SK-N-SH (cell line): ENCODE measurements around the gene TP53AIP1. TPM values are rescaled to one million over a fixed set of nuclear protein-coding genes. Genes with fewer than 3 reads are reported as not detected.

Experiments
- CTCF ChIA-PET: fragments of 300-600, 350-600 bp; formaldehyde crosslinking; extraction: SDS; loops from one replicate; lab custom pipeline; 2021; lab: Yijun Ruan, JAX
- POLR2A ChIA-PET: fragments of 350-600 bp; sonication (Branson Sonifier 250); formaldehyde crosslinking; extraction: SDS; loops from one replicate; lab custom pipeline; 2020; ENCODE audit warnings: antibody characterized with exemption, inconsistent platforms; lab: Yijun Ruan, JAX
- DNase-seq: peaks from one replicate; pipeline ENCODE4 v3.0.0; 2012
- H2AFZ ChIP-seq: fragments of 200-600 bp; sonication (generic); 2 replicates; pipeline ENCODE4 v1.8.1; 2016; ENCODE audit warnings: antibody characterized with exemption, mild to moderate bottlenecking, low read depth
- H3F3A ChIP-seq: fragments of 200-600 bp; sonication (generic); replicated peaks from 2 replicates; pipeline ENCODE3; 2016; ENCODE audit warnings: antibody characterized with exemption, mild to moderate bottlenecking; ENCODE audit not compliant: insufficient read depth
- H3K27ac ChIP-seq, 2 experiments: fragments of 200-500 bp in 1 of 2; fragments of 200-600 bp in 1 of 2; sonication (Bioruptor generic) in 1 of 2; sonication (generic), shearing (Covaris generic) in 1 of 2; 2 replicates each; pipeline versions ENCODE4 v1.5.1 to v1.6.1; 2014 to 2016; ENCODE audit warnings: low read depth in 2 of 2, inconsistent platforms in 1 of 2, low read length in 1 of 2, mild to moderate bottlenecking in 1 of 2, mixed read lengths in 1 of 2
- H3K27me3 ChIP-seq: fragments of 200-600 bp; sonication (generic), shearing (Covaris generic); 2 replicates; pipeline ENCODE4 v1.6.1; 2016; ENCODE audit warnings: mixed run types; ENCODE audit not compliant: insufficient read depth
- H3K36me3 ChIP-seq, 2 experiments: fragments of 200-500 bp in 1 of 2; fragments of 200-600 bp in 1 of 2; sonication (Bioruptor generic) in 1 of 2; sonication (generic) in 1 of 2; replicated peaks in 1 of 2; 2 replicates each; pipeline versions ENCODE3 to v1.5.1; 2014 to 2016; ENCODE audit warnings: low read length in 1 of 2, mild to moderate bottlenecking in 1 of 2; ENCODE audit not compliant: insufficient read depth in 2 of 2, control insufficient read depth in 1 of 2
- H3K4me1 ChIP-seq, 2 experiments: fragments of 200-500 bp in 1 of 2; fragments of 200-600 bp in 1 of 2; sonication (Bioruptor generic) in 1 of 2; sonication (generic), shearing (Covaris generic) in 1 of 2; 2 replicates each; pipeline versions ENCODE4 v1.5.1 to v1.6.1; 2014 to 2016; ENCODE audit warnings: low read depth in 1 of 2, low read length in 1 of 2, mixed run types in 1 of 2; ENCODE audit not compliant: insufficient read depth in 2 of 2, control insufficient read depth in 1 of 2
- H3K4me2 ChIP-seq: fragments of 200-600 bp; sonication (generic), shearing (Covaris generic); 2 replicates; pipeline ENCODE4 v1.6.1; 2017; ENCODE audit warnings: mixed run types
- H3K4me3 ChIP-seq, 2 experiments: fragments of 200-500 bp in 1 of 2; fragments of 200-600 bp in 1 of 2; sonication (Bioruptor generic) in 1 of 2; sonication (generic), shearing (Covaris generic) in 1 of 2; 2 replicates each; pipeline versions ENCODE4 v1.5.1 to v1.8.1; 2014 to 2016; ENCODE audit warnings: low read depth in 2 of 2, inconsistent platforms in 1 of 2, low read length in 1 of 2, mild to moderate bottlenecking in 1 of 2, mixed read lengths in 1 of 2, moderate library complexity in 1 of 2
- H3K79me2 ChIP-seq: fragments of 200-600 bp; sonication (generic); 2 replicates; pipeline ENCODE4 v1.8.1; 2017; ENCODE audit warnings: mild to moderate bottlenecking; ENCODE audit not compliant: insufficient read depth
- H3K9ac ChIP-seq: fragments of 200-600 bp; sonication (generic); 2 replicates; pipeline ENCODE4 v1.6.1; 2017; ENCODE audit warnings: mixed run types
- H3K9me2 ChIP-seq: fragments of 200-600 bp; sonication (generic); 2 replicates; pipeline ENCODE4 v1.6.1; 2017; ENCODE audit warnings: mixed run types
- H3K9me3 ChIP-seq: fragments of 200-600 bp; sonication (generic); 2 replicates; pipeline ENCODE4 v1.6.1; 2017; ENCODE audit warnings: mixed run types, mild to moderate bottlenecking, moderate library complexity
- H4K20me1 ChIP-seq: fragments of 200-600 bp; sonication (generic); 2 replicates; pipeline ENCODE4 v1.6.1; 2017; ENCODE audit warnings: mild to moderate bottlenecking, mixed run types; ENCODE audit not compliant: insufficient read depth
- ELF1 ChIP-seq: IDR thresholded peaks from 2 replicates; pipeline ENCODE4 v1.4.0; 2012
- EP300 ChIP-seq, 2 experiments: IDR thresholded peaks; 2 replicates each; pipeline versions ENCODE4 v1.4.0 to v1.6.1; 2012; ENCODE audit warnings: borderline replicate concordance in 1 of 2, low read depth in 1 of 2, low read length in 1 of 2
- FOSL2 ChIP-seq: IDR thresholded peaks from 2 replicates; pipeline ENCODE4 v1.4.0; 2012; ENCODE audit warnings: low read depth, mild to moderate bottlenecking, moderate library complexity, borderline replicate concordance
- FOXJ3 ChIP-seq: sonication (generic); formaldehyde crosslinking; IDR thresholded peaks from 2 replicates; pipeline ENCODE4 v1.5.1; 2020; ENCODE audit warnings: mild to moderate bottlenecking, missing genetic modification reagents
- IRF3 ChIP-seq: fragments of 150-350 bp; IDR thresholded peaks from 2 replicates; pipeline ENCODE4 v1.6.1; 2016; ENCODE audit warnings: mild to moderate bottlenecking, low read depth, low read length
- JUND ChIP-seq: IDR thresholded peaks from 2 replicates; pipeline ENCODE4 v1.4.0; 2012
- MAX ChIP-seq: IDR thresholded peaks from 2 replicates; pipeline ENCODE4 v1.4.0; 2012; ENCODE audit warnings: low read depth
- NFIC ChIP-seq: IDR thresholded peaks from 2 replicates; pipeline ENCODE4 v1.4.0; 2012; ENCODE audit warnings: borderline replicate concordance
- NRF1 ChIP-seq: IDR thresholded peaks from 2 replicates; pipeline ENCODE4 v1.6.1; 2012; ENCODE audit warnings: low read depth, mild to moderate bottlenecking, low read length
- RAD21 ChIP-seq: IDR thresholded peaks from 2 replicates; pipeline ENCODE4 v1.6.1; 2012; ENCODE audit warnings: mild to moderate bottlenecking, low read length
- RFX5 ChIP-seq: IDR thresholded peaks from 2 replicates; pipeline ENCODE4 v1.6.1; 2012; ENCODE audit warnings: mild to moderate bottlenecking, improper control_type of control experiment, low read length
- SIN3A ChIP-seq: IDR thresholded peaks from 2 replicates; pipeline ENCODE4 v1.6.1; 2012; ENCODE audit warnings: low read depth, mild to moderate bottlenecking, low read length, moderate library complexity, borderline replicate concordance
- USF2 ChIP-seq: fragments of 150-350 bp; IDR thresholded peaks from 2 replicates; pipeline ENCODE4 v1.6.1; 2017; ENCODE audit warnings: antibody characterized with exemption, low read length, low read depth, borderline replicate concordance
- ZBTB33 ChIP-seq: IDR thresholded peaks from 2 replicates; pipeline ENCODE4 v1.4.0; 2012; ENCODE audit warnings: low read depth, borderline replicate concordance
- WGBS: methylation state at CpG from one replicate; pipeline ENCODE4 v1.1.6; 2017; ENCODE audit warnings: low lambda C conversion rate; 5-methylcytosine and 5-hydroxymethylcytosine counted together
- polyA plus RNA-seq, 3 experiments: library from polyadenylated mRNA; depleted of rRNA; stranded (reverse); fragments of >200 nt; gene quantifications; 2 replicates each; pipeline ENCODE4 v1.2.3, GENCODE V29; 2012

TP53AIP1 gene
- polyA plus RNA-seq, 1 of the 3 experiments (the other 2 are of a cell fraction), result 0.05 TPM

- no peak overlapping the region for H3K27ac ChIP-seq
- H3K79me2 ChIP-seq, result no peaks in the 10 kb centered on the region
- no peaks in the 10 kb centered on the region for H3K9me3 ChIP-seq
- H3K36me3 ChIP-seq, result no peaks in the 10 kb centered on the region
- CTCF ChIA-PET, result interaction anchor here (10.5 to 13.6 kb wide), 2 partner anchors 22 to 45 kb away, joined by 89 to 201 read pairs; partner anchors contain the start of gene KCNJ5
- no peak overlapping the region for H3K4me2 ChIP-seq
- no peaks in the 10 kb centered on the region for H3F3A ChIP-seq
- H3K4me1 ChIP-seq, result peaks cover 5 to 18% of the 10 kb centered on the region in 2 experiments; a peak in 2 of 4 replicates
- no peaks in the 10 kb centered on the region for H4K20me1 ChIP-seq
- no peak overlapping the region for H3K9ac ChIP-seq
- TF ChIP-seq ELF1 (no peak), NFIC (no peak), RAD21 (no peak), JUND (no peak), MAX (no peak)
- TF ChIP-seq, all 33 proteins: peak for 0
- no peak overlapping the region for H3K4me3 ChIP-seq
- no peak overlapping the region for H2AFZ ChIP-seq
- 94% methylated on average over 8 of the region's 18 CpGs for WGBS
- DNase-seq, result no peak
- no peaks in the 10 kb centered on the region; the same call in 1 of the 2 replicates for H3K27me3 ChIP-seq
- H3K9me2 ChIP-seq, result no peaks in the 10 kb centered on the region
- POLR2A ChIA-PET, result no interaction called here
Measured at GRCh38 chr11:128911701-128912100, 31.0 kb downstream of the TP53AIP1 start.

- CTCF ChIA-PET, result interaction anchor here (1.5 to 13.6 kb wide), 4 partner anchors 13 to 45 kb away, joined by 3 to 201 read pairs (median 48); partner anchors contain the start of gene KCNJ5
Measured at GRCh38 chr11:128911239-128911638, 31.4 kb downstream of the TP53AIP1 start.

More at GRCh38 chr11:128911239-128911638, 31.4 kb downstream of the TP53AIP1 start:
- Histone ChIP-seq H3K27ac (no peak overlapping the region), H3K36me3 (no peaks in the 10 kb centered on the region), H3K79me2 (no peaks in the 10 kb centered on the region), H3K9ac (no peak overlapping the region), H3K4me1 (peaks cover 5 to 18% of the 10 kb centered on the region in 2 experiments; a peak in 2 of 4 replicates), H4K20me1 (no peaks in the 10 kb centered on the region), H3K9me2 (no peaks in the 10 kb centered on the region), H3K9me3 (no peaks in the 10 kb centered on the region), H2AFZ (no peak overlapping the region), H3K4me3 (no peak overlapping the region), H3F3A (no peaks in the 10 kb centered on the region), H3K27me3 (no peaks in the 10 kb centered on the region; the same call in 1 of the 2 replicates), H3K4me2 (no peak overlapping the region)
- POLR2A ChIA-PET, result no interaction called here
- 92% methylated on average over 17 of the region's 17 CpGs for WGBS
- no peak for TF ChIP-seq EP300 (IDR thresholded peaks at IDR 0.05; ENCODE audit: borderline replicate concordance in 1 of 2, low read depth in 1 of 2, low read length in 1 of 2)
- no peak for TF ChIP-seq ZBTB33
- no peak for TF ChIP-seq SIN3A
- TF ChIP-seq JUND, result no peak
- TF ChIP-seq RAD21, result no peak
- no peak for TF ChIP-seq FOSL2
- no peak for TF ChIP-seq ELF1
- TF ChIP-seq FOXJ3 (CRISPR knock-in tag), result no peak
- no peak for TF ChIP-seq NFIC
- TF ChIP-seq NRF1, result no peak
- no peak for TF ChIP-seq IRF3
- no peak for TF ChIP-seq RFX5
- TF ChIP-seq USF2, result no peak
- no peak for DNase-seq
